GM12873 (cell line): Measurements from ENCODE around the gene DNAH1.

ENCODE experiments used
- TF ChIP-seq, protein P1 (sequence below): IDR thresholded peaks from 2 replicates; pipeline ENCODE4 v1.5.1; 2012; ENCODE audit warnings: low read depth, mild to moderate bottlenecking, moderate library complexity, low read length, control low read depth; ENCODE audit not compliant: insufficient read depth; ENCODE audit errors: missing control alignments

The DNAH1 gene

DNA sequence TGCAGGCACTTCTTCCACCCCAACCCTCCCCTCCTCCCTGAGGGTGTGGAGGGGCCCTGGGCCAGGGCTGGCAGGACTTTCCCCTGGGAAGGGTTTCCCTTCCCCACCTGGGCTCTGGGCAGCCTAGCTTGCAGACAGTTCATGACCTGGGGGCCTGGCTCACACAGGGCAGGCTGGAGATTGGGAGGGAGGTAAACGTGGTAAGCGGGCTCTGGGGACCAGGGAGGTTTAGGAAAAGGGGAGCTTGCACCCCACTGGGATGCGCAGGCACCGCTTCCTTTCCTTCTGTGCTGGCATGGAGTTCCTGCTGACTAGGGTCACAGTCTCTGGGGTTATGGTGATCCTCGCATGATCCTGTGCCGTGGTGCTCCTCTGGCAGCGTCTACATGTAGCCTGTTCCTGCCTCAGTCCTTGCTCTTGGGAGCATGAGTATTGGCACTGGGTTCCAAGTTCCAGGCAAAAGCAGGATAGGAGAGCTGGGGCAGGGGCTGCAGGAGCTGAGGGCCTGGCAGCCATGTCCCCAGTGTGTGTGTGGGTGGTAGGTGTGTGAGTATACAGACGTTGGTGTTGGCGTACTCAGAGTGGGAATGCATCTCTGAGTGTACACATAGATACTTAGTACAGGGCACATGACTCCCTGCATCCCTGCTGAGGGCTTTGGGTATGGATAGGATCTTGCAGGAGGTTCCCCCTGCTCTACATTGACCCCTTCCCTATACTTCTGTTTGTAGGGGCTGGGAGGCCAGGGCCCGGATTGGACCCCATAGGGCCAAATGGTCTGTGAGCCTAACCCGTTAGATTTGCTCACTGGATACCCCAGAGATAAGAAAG, 21.6 kb upstream of the DNAH1 start:
- TF ChIP-seq, protein P1, sequence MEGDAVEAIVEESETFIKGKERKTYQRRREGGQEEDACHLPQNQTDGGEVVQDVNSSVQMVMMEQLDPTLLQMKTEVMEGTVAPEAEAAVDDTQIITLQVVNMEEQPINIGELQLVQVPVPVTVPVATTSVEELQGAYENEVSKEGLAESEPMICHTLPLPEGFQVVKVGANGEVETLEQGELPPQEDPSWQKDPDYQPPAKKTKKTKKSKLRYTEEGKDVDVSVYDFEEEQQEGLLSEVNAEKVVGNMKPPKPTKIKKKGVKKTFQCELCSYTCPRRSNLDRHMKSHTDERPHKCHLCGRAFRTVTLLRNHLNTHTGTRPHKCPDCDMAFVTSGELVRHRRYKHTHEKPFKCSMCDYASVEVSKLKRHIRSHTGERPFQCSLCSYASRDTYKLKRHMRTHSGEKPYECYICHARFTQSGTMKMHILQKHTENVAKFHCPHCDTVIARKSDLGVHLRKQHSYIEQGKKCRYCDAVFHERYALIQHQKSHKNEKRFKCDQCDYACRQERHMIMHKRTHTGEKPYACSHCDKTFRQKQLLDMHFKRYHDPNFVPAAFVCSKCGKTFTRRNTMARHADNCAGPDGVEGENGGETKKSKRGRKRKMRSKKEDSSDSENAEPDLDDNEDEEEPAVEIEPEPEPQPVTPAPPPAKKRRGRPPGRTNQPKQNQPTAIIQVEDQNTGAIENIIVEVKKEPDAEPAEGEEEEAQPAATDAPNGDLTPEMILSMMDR: no peak

DNA sequence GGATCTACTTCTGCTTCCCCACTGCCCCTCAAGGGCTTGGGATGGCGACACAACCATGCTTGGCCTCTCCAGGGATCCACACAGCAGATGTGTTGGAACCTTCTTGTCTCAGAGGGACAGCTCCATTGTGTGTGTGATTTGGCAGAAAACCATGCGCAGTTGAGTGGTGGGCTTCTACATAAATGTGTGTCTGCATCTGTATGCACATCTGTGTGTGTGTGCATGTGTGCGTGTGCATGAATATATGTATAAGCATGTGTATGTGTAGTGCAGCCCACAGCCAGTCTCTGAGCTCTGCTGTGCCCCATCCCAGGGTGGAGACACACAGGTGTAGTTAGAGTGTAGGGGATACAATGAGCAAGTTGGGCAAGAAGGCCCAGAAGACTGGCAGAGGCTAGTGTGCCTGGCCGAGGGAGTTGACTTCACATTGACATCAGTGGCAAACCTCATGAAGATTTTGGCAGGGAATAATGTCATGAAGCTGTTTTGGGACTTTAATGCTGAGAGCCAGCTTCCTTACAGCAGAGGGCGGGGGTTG, 20.4 kb upstream of the DNAH1 start:
- TF ChIP-seq, protein P1: no peak

DNA sequence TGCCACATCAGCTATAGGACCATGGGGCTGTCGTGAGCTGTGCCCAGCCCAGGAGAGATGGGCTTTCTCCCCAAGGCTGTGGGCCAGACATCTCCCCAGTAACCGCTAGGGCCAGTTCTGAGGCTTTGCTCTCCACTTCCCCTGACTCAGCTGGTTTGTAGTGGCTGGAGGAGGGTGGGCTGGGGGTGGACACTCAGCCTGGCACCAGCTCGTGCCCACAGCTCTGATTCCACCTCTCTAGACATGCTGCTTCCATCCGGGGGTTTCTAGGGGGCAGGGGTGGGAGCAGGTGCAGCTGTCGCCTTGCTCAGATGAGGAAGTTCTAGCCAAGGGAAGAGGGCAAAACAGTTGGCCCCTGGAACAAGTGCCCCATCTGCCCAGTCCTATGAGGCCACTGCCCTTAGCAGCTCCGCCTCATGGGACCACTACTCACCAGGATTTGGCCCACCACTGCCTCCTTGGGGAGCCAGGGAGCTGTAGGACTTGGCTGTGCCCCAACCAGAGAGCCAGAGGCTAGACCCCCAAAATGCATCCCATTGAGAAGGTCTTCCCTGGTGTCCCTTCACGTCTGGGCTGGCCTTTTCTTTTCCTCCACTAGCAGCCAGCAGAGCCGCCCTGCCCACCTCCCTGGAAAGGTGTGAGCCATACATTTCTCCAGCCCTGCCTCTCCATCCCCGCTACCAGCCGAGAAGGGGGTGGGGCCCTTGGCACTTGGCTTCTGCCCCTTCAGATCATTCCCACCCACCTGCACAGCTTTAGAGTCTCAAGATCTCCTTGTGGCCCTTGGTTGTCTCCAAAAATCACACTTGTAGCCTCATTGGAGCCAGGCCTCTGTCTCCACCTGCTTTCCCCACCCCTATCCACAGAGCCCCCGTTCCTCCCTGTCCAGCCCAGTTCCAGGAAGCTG, 18.6 kb upstream of the DNAH1 start:
- TF ChIP-seq, protein P1: no peak

- TF ChIP-seq, protein P1: no peak
Observed at GRCh38 chr3:52298149-52299098, 17.7 kb upstream of the DNAH1 start.

DNA sequence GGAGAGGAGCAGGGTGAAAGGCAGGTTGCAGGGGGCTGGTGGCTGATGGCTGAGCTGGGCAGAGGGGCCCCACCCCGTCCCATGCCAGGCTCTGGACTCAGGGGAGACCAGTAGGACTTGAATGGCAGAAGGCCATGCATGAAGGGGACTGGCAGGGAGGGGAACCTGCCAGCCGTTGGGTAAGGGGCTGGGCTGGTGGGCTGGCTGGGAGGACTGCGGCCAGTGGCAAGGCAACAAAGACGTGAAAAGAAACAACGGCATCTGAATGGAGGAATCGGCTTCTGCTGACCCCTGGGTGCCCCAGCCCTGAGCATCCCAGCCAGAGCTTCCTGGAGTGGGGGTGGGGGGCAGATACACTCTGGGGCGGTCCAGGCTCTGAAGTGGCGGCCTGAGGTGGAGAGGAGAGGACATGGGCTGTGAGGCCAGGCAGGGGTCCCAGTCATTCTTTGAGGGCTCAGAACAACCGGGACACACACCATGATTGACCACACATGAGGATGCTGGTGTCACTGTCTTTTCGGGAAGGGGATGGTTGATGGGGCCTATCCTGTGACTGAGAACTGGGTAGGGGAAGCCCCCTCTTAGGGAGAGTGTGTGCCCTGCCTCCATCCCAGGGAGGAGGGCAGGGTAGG, 16.8 kb upstream of the DNAH1 start:
- TF ChIP-seq, protein P1: no peak

DNA sequence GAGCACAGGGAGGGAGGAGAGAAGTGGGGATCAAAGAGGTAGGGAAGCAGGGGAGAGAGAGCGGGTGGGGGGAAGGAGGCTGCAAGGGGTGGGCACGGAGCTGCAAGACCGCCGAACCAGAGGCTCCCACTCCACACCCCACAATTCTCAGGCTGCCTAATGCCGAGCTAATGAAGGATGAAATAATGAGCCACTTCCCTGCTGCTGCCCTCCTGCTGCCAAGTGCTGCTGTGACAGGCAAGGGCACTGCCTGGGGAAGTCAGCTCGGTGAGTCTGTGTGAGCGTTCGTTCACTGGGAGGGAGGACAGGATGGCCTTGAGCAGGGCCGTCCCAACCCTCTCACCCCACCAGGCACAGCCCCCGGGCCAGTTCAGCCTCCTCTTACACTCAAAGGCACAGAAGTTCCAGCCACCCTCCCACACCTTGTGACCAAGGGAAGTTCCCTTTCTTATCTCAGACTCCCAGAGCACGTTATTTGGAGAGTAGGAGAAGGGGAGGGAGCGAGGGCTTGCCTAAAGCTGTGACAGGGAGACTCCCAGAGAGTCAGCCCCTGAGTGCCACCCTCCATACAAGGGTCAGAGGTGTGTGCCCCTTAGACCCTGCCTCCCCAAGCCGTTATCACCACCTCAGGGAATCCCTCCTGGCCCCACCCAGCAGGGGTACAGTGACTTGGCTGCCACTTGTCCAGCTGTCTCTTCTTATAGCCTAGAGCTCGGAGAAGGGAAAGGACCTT, 16.1 kb upstream of the DNAH1 start:
- TF ChIP-seq, protein P1: peak; percentile 23
